Activated T-helper 2 cell treated with anti-CD3 and anti-CD28 coated beads, Interferon-gamma antibody, Interleukin-2, Interleukin-4, amounts not matched to agents 10 μg/mL and 5 μg/mL and 100 μg/mL, durations not matched to agents 14 hours and 24 hours and 36 hours (primary cell): ENCODE results near the gene POM121L12. TPM values are rescaled to one million over a fixed set of nuclear protein-coding genes. Genes with fewer than 3 reads are reported as not detected.

Experiments
- DNase-seq: peaks from one replicate; pipeline ENCODE4 v3.0.0; 2021; ENCODE audit warnings: low spot score
- H3K27ac Mint-ChIP-seq: one replicate; pipeline ENCODE4 v1.8.0; 2021; ENCODE audit warnings: mixed read lengths
- H3K27me3 Mint-ChIP-seq: one replicate; pipeline ENCODE4 v1.8.0; 2021; ENCODE audit warnings: low read depth, mixed read lengths
- H3K36me3 Mint-ChIP-seq: one replicate; pipeline ENCODE4 v1.8.0; 2021; ENCODE audit warnings: low read depth, mixed read lengths
- H3K4me1 Mint-ChIP-seq: one replicate; pipeline ENCODE4 v1.8.0; 2021; ENCODE audit warnings: low read depth, mixed read lengths
- H3K4me3 Mint-ChIP-seq: one replicate; pipeline ENCODE4 v1.8.0; 2021; ENCODE audit warnings: low read depth, mild to moderate bottlenecking, moderate library complexity, mixed read lengths
- H3K9me3 Mint-ChIP-seq: one replicate; pipeline ENCODE4 v1.8.0; 2021; ENCODE audit warnings: mixed read lengths
- intact Hi-C: fragments of 100-400 bp; cut with micrococcal nuclease; formaldehyde crosslinking; loops from one replicate; pipeline ENCODE4 v1.15.1; 2023
- total RNA-seq: library from RNA; stranded (reverse); gene quantifications from 2 replicates; pipeline ENCODE4 v1.2.3, GENCODE V29; 2022

POM121L12 gene
- total RNA-seq, 1 donor from 2014 or later, result not detected

- H3K9me3 Mint-ChIP-seq, result peaks cover 54% of the 10 kb centered on the region
- no peak for DNase-seq
- no peaks in the 10 kb centered on the region for H3K27me3 Mint-ChIP-seq
- H3K4me1 Mint-ChIP-seq, result no peaks in the 10 kb centered on the region
- no peaks in the 10 kb centered on the region for H3K36me3 Mint-ChIP-seq
- H3K4me3 Mint-ChIP-seq, result no peak overlapping the region
- H3K27ac Mint-ChIP-seq, result no peak overlapping the region
- intact Hi-C loops, result no loop called here
These were observed 24.2 kb downstream of the POM121L12 start for GRCh38 chr7:53059591-53059990.

GRCh38 chr7:53060066-53060465, 24.6 kb downstream of the POM121L12 start:
- Mint-ChIP-seq H3K27ac (no peak overlapping the region), H3K36me3 (no peaks in the 10 kb centered on the region), H3K4me3 (no peak overlapping the region), H3K27me3 (no peaks in the 10 kb centered on the region), H3K4me1 (no peaks in the 10 kb centered on the region), H3K9me3 (peaks cover 50% of the 10 kb centered on the region)
- DNase-seq, result no peak
- intact Hi-C loops, result no loop called here

GRCh38 chr7:53062796-53063195, 27.4 kb downstream of the POM121L12 start:
- H3K4me3 Mint-ChIP-seq, result no peak overlapping the region
- no peaks in the 10 kb centered on the region for H3K27me3 Mint-ChIP-seq
- DNase-seq, result no peak
- H3K4me1 Mint-ChIP-seq, result no peaks in the 10 kb centered on the region
- H3K36me3 Mint-ChIP-seq, result no peaks in the 10 kb centered on the region
- H3K27ac Mint-ChIP-seq, result no peak overlapping the region
- intact Hi-C loops, result no loop called here
- H3K9me3 Mint-ChIP-seq, result peaks cover 53% of the 10 kb centered on the region

DNA sequence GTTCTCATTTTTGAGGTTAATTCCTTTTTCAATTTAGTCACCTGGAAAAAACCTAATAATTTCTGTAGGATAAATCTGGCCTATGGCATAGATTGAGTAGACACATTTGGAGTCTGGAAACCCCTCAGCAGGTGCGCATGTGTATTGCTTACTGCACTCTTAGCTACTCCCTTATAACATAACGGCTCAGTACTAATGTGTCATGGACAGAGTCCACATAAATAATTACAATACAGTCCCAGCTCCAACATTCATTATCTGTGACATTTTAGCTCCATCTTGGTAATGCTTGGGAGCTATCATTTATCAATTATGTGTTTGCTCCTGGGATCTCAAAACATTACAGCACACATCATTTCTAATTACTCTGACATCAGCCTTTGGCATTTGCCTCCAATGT, 33.2 kb downstream of the POM121L12 start:
- H3K27ac Mint-ChIP-seq, result no peak overlapping the region
- intact Hi-C loops, result no loop called here
- no peaks in the 10 kb centered on the region for H3K4me1 Mint-ChIP-seq
- no peaks in the 10 kb centered on the region for H3K27me3 Mint-ChIP-seq
- peaks cover 40% of the 10 kb centered on the region for H3K9me3 Mint-ChIP-seq
- no peak overlapping the region for H3K4me3 Mint-ChIP-seq
- DNase-seq, result no peak
- no peaks in the 10 kb centered on the region for H3K36me3 Mint-ChIP-seq

GRCh38 chr7:53070883-53071282, 35.5 kb downstream of the POM121L12 start:
- no peak for DNase-seq
- no peaks in the 10 kb centered on the region for H3K27me3 Mint-ChIP-seq
- H3K4me1 Mint-ChIP-seq, result no peaks in the 10 kb centered on the region
- H3K4me3 Mint-ChIP-seq, result no peak overlapping the region
- intact Hi-C loops, result no loop called here
- no peak overlapping the region for H3K27ac Mint-ChIP-seq
- no peaks in the 10 kb centered on the region for H3K36me3 Mint-ChIP-seq
- H3K9me3 Mint-ChIP-seq, result peaks cover 42% of the 10 kb centered on the region
